HG02759 (cell line): ENCODE results near the gene EPB41L2.
A peak's percentile ranks its signal among the peaks of the same experiment; 100 is the strongest.
"Not testable (repeated sequence)": the region's sequence is repeated elsewhere in the genome, so short reads cannot be mapped to it uniquely, and the experiment has no call there.

Source experiments
- ATAC-seq: cut with Tn5 transposase; IDR thresholded peaks from one replicate; pipeline ENCODE4 v1.9.1; 2021; ENCODE audit warnings: mild to moderate bottlenecking, moderate library complexity; ENCODE audit not compliant: unreplicated experiment

The EPB41L2 gene

DNA sequence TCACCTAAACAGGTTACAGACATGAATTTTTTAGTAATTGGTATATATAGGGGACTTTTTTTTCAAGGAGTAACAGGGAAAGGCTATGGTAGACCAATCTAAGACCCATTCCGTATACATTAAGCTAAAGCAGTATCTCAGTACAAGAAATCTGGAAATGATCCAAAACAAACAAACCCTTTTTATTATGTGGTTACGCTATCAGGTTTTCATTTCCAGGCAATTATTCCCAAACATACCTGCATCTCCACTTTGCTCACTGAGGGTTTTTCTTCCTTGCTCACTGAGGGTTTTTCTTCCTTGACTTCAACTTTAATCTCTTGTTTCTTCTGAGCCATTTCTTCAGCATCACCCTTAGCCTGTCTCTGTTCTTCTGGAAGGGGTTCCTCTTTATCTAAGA lies 107.3 kb downstream of the EPB41L2 start:
- no peak for ATAC-seq

GRCh38 chr6:130949553-130949952 lies 113.5 kb downstream of the EPB41L2 start:
- no peak for ATAC-seq

DNA sequence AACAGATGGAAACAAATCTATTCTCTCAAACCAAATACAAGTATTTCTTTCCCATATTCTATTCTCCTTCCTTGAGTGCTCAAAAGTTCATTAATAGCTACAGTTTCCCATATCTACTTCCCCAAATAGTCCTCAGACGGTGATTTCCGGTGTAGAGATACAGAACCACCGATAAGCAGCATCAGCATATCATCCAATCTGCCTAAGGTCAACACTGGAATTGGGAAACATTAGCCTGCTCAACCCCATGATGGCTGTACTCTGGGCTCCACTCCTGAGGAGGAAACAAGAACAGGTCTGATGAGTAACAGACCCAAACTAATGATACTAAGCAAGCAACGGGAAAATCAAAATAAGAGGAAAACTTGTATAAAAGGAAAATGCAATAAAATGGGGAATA lies 115.6 kb downstream of the EPB41L2 start:
- no peak for ATAC-seq

GRCh38 chr6:130946076-130946475 lies 117.0 kb downstream of the EPB41L2 start:
- ATAC-seq: no peak

GRCh38 chr6:130945401-130945919 lies 117.6 kb downstream of the EPB41L2 start:
- peak; percentile 53 for ATAC-seq

GRCh38 chr6:130944486-130944885 lies 118.6 kb downstream of the EPB41L2 start:
- ATAC-seq: no peak

DNA sequence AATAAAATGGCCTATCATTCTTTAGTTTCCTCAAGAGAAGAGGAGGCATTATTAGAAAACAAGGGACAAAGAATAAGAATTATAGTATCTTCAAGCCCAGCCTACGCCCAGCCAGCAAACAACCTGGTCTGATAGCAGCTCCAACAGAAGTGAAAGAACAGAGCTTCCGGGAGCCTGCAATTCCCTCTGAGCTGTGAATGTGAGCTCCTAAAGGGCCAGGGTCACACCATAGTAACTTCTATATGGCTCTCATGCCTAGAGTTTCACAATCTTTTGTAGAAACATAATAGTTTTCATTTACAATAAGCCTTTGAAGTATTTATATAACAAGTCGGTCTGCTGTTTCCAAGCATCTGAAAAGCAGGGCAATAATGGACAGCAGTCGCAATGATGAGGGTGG lies 119.3 kb downstream of the EPB41L2 start:
- no peak for ATAC-seq

- not testable (repeated sequence) for ATAC-seq
Observed at GRCh38 chr6:130942752-130943151, 120.3 kb downstream of the EPB41L2 start.

- no peak for ATAC-seq
Observed at GRCh38 chr6:130937942-130938604, 125.0 kb downstream of the EPB41L2 start.

DNA sequence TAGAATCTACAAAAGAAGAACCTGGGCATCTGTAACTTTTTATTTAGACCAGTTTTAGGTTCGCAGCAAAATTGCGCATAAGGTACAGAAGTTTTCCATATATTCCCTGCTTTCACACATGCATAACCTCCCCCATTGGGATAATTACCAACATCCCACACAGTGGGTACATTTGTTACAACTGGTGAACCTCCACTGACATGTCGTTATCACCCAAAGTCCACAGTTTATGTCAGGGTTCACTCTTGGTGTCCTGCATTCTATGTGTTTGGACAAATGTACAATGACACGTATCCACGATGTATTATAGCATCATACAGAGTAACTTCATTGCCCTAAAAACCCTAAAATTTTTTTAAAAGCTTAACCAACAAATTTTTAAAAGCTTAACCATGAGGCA lies 126.1 kb downstream of the EPB41L2 start:
- no peak for ATAC-seq

DNA sequence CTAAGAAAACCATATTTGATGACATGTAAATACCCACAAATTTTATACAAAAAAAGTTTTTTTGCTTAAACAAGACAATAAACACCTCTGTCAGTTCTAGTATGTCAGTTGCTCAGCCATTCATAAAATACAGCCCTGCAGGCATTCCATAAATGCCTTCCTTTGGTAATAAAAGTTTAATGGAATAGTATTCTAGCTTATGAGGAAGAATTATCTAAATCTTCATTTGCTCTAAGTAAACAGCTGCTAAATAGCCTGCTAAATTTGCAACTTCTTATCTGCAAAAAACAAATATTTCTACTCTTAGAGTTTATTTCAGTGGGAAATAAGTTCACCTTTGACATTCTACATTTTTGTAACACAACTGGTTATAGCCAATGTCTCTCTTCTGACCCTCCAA lies 127.1 kb downstream of the EPB41L2 start:
- no peak for ATAC-seq

DNA sequence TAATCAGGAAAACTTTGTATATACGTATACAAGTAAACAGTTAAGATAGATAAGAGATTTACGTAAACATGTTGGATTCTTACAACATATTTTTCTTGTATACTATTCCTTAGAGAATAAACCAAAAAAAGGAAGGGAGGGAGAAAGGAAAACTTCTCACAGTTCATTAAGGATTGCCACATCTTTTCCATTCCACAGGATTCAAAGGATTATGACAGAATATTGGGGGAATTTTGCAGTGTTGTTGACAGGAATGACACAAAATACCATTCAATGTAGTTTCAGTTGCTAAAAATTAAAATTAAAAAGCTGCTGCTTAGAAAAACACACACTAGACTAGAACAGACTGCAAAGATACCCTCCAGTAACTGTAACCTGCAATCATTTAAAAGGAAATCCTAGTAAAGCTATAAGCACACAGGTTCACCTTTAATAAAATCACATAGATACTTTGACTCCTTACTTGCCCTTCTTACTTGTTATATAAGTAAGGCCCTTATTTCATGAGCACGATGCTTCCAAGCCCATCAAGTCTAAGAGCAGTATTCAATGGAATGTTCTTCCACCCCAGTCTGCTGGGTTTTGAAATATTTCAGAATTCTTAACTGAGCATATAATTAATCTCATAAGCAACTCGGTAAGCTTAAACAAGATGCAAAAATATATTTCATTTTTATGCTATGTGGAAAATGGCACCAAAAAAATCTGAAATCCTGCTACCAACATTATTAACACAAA lies 128.0 kb downstream of the EPB41L2 start:
- ATAC-seq: no peak

GRCh38 chr6:130933712-130934200 lies 129.3 kb downstream of the EPB41L2 start:
- ATAC-seq: no peak

- no peak for ATAC-seq
Observed at GRCh38 chr6:130932921-130933320, 130.1 kb downstream of the EPB41L2 start.

DNA sequence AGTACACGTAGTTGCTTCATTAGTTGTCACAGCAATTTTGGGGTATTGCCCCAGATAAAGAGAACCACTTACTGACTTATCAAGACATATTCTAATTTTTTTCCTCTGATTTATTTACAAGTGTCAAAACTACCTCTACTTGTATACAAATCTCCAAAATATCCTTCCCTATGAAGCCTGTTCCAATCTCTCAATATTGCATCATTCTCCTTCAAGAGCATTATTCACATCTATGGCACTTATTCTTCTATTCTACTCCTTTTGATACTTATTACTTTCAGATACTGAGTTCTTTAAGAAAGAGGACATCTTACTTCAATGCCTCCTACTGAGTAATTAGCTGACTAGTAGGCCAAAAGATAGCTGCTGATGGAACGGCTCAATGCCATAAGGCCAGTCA lies 130.6 kb downstream of the EPB41L2 start:
- no peak for ATAC-seq

DNA sequence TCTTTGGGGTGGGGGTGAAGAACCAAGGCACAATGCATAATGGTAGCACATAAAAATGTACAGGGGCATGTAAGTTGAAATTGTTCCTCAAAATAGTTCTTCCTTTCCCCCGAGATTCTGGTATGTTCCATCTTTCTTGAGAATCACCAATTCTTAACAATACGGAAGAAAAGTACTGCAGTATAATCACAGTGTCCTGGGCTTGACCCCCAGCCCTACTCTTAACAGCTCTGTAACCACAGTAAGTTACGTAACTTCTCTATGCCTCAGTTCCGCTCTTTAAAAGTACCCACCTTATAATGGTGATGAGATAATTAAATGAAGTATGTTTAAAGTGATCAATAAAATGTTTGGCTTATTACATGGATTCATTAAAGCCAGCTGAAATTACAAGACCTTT lies 131.4 kb downstream of the EPB41L2 start:
- no peak for ATAC-seq

DNA sequence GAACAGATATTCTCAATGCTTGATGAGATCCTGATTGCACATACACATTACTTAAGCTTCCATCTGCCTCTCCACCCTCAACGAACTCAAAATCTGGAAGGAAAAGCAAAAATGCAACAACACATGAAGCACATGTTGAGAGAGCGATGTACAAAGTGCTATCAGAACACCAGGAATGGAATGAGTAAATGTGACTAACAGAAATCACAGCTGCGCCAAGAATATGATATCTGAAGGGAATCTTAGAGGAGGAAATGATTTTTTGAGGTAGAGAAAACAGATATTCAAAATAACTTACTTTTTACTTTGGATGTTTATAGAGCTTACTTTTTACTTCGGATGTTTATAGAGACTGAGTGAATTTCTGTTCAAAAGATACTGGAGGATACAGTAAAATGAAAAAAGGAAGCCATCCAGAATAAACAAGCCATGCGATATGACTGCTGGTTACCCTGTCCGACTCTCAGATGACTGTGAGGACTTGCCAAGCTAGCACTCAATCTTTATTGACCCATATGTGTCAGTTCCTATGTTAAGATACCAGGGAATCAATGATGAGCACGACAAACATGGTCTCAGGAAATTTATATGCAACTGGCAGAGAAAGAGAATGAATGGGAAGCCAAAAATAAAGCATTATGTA lies 133.9 kb downstream of the EPB41L2 start:
- no peak for ATAC-seq

- no peak for ATAC-seq
Observed at GRCh38 chr6:130928158-130928912, 134.7 kb downstream of the EPB41L2 start.

- ATAC-seq: no peak
Observed at GRCh38 chr6:130927305-130927704, 135.7 kb downstream of the EPB41L2 start.

- no peak for ATAC-seq
Observed at GRCh38 chr6:130923350-130923749, 139.7 kb downstream of the EPB41L2 start.

DNA sequence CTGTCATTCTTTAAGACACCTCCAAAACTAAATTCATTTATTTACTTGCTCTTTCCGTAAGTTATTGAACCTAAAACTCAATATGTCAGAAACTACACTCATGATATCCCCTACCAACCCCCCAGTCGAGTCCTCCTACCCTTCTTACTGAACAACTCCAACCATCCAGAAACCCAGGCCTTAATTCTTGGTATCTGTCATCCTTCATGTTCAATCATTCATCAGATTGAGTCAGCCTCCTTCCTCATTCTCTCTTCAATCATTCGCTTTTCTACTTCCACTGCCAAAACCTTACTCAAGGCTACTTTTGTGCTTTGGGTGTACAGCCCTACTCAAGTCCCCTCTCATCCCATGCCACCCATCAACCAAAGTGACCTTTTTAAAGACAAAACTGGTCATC lies 140.1 kb downstream of the EPB41L2 start:
- ATAC-seq: no peak
